ENCODE results near the gene EPB41L5. TPM values are rescaled to one million over a fixed set of nuclear protein-coding genes. Genes with fewer than 3 reads are reported as not detected.

The EPB41L5 gene
- total RNA-seq, 1 donor: 25.0 TPM

DNA sequence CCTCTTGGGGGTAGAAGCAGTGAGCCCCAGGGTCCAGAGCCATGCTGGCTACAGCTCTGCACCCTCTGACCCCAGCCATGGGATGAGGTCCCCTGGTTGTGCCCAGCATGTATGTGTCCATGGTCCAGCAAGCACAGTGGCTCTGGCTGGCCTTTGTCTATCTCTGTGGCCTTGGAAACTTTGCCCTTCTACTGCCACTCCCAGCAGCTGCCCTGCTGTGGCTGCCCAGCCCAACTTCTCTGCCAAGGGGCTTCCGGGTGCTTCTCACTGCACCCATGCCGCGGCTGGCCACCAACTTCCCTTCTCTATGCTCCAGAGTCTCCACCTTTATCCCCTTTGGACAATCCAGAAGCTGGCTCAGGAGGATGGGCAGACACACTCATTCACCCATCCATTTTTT is 191.5 kb downstream of the EPB41L5 start:
- H3K4me3 ChIP-seq (ENCODE audit: low read depth, low read length): no peak overlapping the region
- no peak for DNase-seq (ENCODE audit: low read depth)
- TF ChIP-seq, protein P1, sequence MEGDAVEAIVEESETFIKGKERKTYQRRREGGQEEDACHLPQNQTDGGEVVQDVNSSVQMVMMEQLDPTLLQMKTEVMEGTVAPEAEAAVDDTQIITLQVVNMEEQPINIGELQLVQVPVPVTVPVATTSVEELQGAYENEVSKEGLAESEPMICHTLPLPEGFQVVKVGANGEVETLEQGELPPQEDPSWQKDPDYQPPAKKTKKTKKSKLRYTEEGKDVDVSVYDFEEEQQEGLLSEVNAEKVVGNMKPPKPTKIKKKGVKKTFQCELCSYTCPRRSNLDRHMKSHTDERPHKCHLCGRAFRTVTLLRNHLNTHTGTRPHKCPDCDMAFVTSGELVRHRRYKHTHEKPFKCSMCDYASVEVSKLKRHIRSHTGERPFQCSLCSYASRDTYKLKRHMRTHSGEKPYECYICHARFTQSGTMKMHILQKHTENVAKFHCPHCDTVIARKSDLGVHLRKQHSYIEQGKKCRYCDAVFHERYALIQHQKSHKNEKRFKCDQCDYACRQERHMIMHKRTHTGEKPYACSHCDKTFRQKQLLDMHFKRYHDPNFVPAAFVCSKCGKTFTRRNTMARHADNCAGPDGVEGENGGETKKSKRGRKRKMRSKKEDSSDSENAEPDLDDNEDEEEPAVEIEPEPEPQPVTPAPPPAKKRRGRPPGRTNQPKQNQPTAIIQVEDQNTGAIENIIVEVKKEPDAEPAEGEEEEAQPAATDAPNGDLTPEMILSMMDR (IDR thresholded peaks at IDR 0.05; ENCODE audit: insufficient read depth, low read depth, low read length): no peak

DNA sequence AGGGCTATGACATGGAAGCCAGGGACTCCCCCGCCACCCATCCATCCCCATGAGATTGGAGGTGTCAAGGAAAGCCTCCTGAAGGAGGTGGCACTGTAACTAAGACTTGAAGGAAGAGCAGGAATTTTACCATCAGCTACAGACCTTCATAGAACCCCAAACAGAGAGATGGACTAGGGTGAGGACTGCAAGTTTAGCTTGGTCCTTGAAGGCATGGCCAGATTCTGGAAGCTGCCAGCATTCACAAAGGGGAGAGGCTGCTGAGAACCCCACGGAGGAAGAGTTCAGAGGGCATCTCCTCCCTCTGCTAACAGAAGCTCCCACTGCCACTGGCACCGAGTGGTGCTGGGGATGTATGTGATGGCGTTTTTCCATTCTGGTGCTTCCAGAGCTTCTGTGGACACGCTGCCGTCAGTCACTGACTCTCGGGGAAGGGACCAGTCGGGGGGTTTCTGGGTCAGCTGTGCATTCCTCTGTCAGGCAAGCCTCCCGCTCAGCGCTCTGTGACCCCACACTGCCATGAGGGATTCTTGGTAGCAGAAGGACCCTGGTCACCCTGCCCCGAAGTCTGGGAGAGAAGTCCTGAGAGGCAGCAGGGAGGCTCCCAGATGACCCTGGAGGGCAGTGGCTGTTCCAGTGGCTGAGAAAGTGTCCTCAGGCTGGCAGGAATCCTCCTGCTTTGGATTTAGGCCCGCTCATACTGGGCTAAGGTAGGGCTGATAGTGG is 192.2 kb downstream of the EPB41L5 start:
- TF ChIP-seq, protein P1 (IDR thresholded peaks at IDR 0.05; ENCODE audit: insufficient read depth, low read depth, low read length): no peak
- DNase-seq (ENCODE audit: low read depth): no peak

DNA sequence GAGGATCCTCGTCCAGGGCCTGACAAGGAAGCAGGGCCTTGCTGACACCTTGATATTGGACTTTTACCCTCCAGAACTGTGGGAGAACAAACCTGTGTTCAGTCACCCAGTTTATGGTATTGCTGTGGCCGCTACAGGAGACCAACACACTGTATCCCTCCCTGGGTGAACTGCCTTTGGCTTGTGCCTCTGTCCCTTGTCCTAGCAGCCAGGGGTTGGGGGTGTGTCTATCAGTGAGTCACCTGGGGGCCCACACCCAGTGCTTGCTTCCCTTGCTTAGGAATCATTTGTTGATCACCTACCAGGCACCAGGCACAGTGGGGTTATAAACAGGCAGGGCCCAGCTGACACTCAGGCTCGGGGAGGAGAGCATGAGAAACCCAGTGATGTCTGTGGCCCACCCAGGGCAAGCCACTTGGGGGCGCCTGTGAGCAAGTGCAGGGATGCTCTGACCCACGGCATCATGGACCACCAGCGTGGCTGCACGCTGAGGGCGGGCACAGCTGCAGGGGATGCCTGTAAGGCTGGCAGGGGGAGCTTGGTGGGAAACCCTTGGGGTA is 193.2 kb downstream of the EPB41L5 start:
- peak; percentile 12 for DNase-seq (ENCODE audit: low read depth)
- TF ChIP-seq, protein P1 (IDR thresholded peaks at IDR 0.05; ENCODE audit: insufficient read depth, low read depth, low read length): peak; percentile 62
- no peak overlapping the region for H3K4me3 ChIP-seq (ENCODE audit: low read depth, low read length)

More for the DNA sequence above, 192.2 kb downstream of the EPB41L5 start:
- no peak overlapping the region for H3K4me3 ChIP-seq (ENCODE audit: low read depth, low read length)

DNA sequence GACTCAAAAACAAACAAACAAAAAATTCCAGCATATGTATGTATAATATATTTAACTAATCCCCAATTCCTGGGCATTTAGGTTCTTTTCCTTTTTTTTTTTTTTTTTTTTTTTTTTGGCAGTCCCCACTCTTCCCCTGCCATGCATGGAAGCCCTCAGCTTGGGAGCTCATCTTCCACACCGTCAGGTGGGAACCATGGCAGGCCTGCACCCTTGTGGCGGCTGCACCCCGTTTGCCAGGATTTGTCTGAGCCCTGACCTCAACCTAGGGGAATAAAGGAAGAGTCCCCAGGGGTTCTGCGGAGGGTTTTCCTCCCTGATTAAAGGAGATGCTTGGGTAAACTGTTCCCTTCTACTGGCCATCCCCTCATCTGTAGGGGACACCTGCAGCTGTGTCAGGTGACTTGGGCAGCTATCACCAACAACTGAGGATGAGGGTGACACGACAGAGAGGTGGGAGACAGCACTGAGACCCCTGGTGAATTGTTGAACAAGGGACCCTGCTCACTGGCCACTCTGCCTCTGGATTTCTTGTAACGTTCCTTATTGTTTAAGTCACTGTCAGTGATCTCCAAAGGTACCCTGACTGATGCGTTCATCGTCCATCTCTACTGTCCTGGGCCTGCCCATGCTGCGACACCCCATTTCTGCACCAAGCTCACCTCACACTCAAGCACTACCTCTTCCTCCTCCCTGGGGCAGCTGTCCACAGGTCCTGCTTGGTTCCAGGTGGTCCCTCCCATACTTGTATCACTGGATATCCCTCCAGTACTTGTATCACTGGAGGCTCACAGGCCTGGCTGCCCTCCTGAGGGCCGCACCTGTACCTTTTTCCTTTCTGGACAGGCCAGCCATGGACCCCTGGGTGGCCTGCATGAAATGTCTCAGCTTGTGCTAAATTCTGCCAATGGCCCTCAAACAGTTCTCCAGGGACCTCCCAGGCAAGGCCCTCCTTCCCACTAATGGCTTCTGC is 195.8 kb downstream of the EPB41L5 start:
- DNase-seq (ENCODE audit: low read depth): no peak
- TF ChIP-seq, protein P1 (IDR thresholded peaks at IDR 0.05; ENCODE audit: insufficient read depth, low read depth, low read length): no peak
- no peak overlapping the region for H3K4me3 ChIP-seq (ENCODE audit: low read depth, low read length)

DNA sequence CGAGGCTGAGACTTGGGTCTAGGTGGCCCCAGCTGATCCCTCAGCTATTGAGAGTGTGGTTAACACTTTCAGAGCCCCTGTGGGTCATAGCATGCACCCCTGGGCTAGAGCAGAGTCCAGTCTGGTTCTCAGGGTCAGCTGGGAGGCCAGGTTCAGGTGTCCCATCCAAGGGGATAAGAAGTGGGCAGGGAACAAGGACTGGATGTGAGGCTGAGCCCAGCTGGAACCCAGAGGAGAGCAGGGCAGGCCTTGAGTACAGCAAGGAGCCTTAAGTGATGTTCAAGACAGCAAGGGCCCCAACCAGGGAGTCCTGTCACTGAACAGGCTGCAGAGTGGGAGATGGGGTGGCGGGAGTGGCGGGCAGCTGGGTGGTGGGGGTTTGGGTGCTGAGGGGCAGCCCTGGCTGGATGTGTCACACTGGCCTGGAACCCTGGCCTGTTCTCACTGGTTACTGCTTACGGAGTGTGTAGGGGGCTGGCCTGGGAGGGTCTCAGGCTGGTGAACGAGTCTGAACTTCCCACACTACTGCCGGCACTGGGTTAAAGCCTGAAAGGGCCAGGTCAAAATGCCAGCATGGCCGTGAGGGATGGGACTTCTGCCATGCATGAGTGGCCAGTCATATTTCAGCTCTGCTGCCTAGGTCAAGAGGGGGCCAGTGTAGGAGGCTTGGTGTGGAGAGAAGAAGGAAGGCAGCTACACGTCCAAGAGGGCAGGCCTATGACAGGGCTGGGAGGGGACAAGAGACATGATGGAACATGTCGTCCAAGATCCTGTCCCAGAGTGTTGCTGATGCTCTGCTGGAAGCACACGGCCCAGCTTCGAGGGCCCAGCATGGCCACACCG is 196.8 kb downstream of the EPB41L5 start:
- TF ChIP-seq, protein P1 (IDR thresholded peaks at IDR 0.05; ENCODE audit: insufficient read depth, low read depth, low read length): no peak
- no peak for DNase-seq (ENCODE audit: low read depth)

DNA sequence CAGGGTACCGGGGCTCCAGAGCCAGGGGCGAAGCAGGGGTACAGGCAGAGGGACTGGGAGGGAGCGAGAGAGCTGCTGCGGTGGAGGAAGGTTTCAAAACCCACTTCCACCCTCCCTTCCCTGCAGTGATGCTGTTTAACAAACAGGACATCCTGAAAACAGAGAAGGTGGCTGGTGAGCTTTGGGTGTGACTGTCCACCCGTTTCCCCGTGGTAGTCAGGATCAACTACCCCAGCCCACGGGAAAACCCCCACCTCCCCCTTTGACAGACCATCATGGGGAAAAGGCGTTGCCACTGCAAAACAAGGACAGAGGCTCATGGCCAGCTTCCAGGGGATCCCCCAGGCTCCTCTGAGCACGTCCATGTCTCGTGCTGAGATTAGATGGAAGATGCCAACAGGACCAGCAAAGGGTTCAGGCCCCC is 197.4 kb downstream of the EPB41L5 start:
- TF ChIP-seq, protein P1 (IDR thresholded peaks at IDR 0.05; ENCODE audit: insufficient read depth, low read depth, low read length): no peak
- DNase-seq (ENCODE audit: low read depth): no peak
- no peak overlapping the region for H3K4me3 ChIP-seq (ENCODE audit: low read depth, low read length)

More for the DNA sequence above, 196.8 kb downstream of the EPB41L5 start:
- H3K4me3 ChIP-seq (ENCODE audit: low read depth, low read length): no peak overlapping the region

All from fibroblast of villous mesenchyme (primary cell).